Esophagus muscularis mucosa (tissue), 3 donors: ENCODE data around the gene ZNF398.

Experiments
- CTCF ChIP-seq, 3 experiments: fragments of 200-600 bp in 2 of 3; fragments of 450-650 bp in 1 of 3; sonication (generic) in 2 of 3; IDR thresholded peaks; one replicate each; pipeline ENCODE4 v1.5.1; 2017 to 2019; ENCODE audit warnings: antibody characterized with exemption in 3 of 3, mild to moderate bottlenecking in 2 of 3, moderate library complexity in 1 of 3
- POLR2A ChIP-seq: fragments of 450-650 bp; IDR thresholded peaks from one replicate; pipeline ENCODE4 v1.6.1; 2017; ENCODE audit warnings: antibody characterized with exemption, moderate library complexity, mild to moderate bottlenecking, low read depth

- TF ChIP-seq POLR2A: no peak
- no peak for TF ChIP-seq CTCF (IDR thresholded peaks at IDR 0.05)
Measured at GRCh38 chr7:149228831-149229471, 81.7 kb downstream of the ZNF398 start.
